DOHH2 (cell line): ENCODE results near the gene SH3PXD2A.

ENCODE experiments used
- CTCF ChIP-seq: fragments of 200-600 bp; sonication (generic); IDR thresholded peaks from one replicate; pipeline ENCODE4 v1.5.1; 2014; ENCODE audit warnings: antibody characterized with exemption, mild to moderate bottlenecking, low read depth, low read length; ENCODE audit not compliant: poor library complexity, severe bottlenecking
- EZH2phosphoT487 ChIP-seq: fragments of 200-600 bp; sonication (generic); IDR thresholded peaks from 2 replicates; pipeline ENCODE4 v1.6.1; 2017; ENCODE audit warnings: borderline replicate concordance, mild to moderate bottlenecking, antibody characterized with exemption, low read length, moderate library complexity, mixed read lengths

- no peak for TF ChIP-seq CTCF
- no peak for TF ChIP-seq EZH2phosphoT487
Measured at GRCh38 chr10:103732339-103733044, 122.9 kb downstream of the SH3PXD2A start.
